Uterus (tissue), 4 donors: ENCODE measurements around the gene RRP36. TPM values are rescaled to one million over a fixed set of nuclear protein-coding genes. Genes with fewer than 3 reads are reported as not detected.
A peak's percentile ranks its signal among the peaks of the same experiment; 100 is the strongest.

ENCODE experiments used
- DNase-seq, 2 donors: peaks; one replicate each; pipeline ENCODE4 v3.0.0-alpha.2; 2019 to 2020
- H3K27ac ChIP-seq, 2 donors: fragments of 200-600 bp; sonication (generic); 1 replicate in 1 of 2; 2 replicates in 1 of 2; pipeline ENCODE4 v1.5.1; 2016 to 2018
- H3K27me3 ChIP-seq, 2 donors: fragments of 200-600 bp; sonication (generic); one replicate each; pipeline ENCODE4 v1.5.1; 2018 to 2019; ENCODE audit warnings: control low read depth in 1 of 2
- H3K36me3 ChIP-seq, 2 donors: fragments of 200-600 bp; sonication (generic); one replicate each; pipeline ENCODE4 v1.5.1; 2019; ENCODE audit warnings: control low read depth in 1 of 2
- H3K4me1 ChIP-seq, 2 donors: fragments of 200-600 bp; sonication (generic); one replicate each; pipeline ENCODE4 v1.5.1; 2018 to 2019; ENCODE audit warnings: control low read depth in 1 of 2
- H3K4me3 ChIP-seq, 2 donors: fragments of 200-600 bp; sonication (generic); 1 replicate in 1 of 2; 2 replicates in 1 of 2; pipeline ENCODE4 v1.5.1; 2018 to 2019; ENCODE audit warnings: mild to moderate bottlenecking in 1 of 2
- H3K9me3 ChIP-seq, 2 donors: fragments of 200-600 bp; sonication (generic); one replicate each; pipeline ENCODE4 v1.5.1; 2019; ENCODE audit warnings: control low read depth in 1 of 2
- CTCF ChIP-seq, 4 experiments: fragments of 200-600 bp in 2 of 4; fragments of 450-650 bp in 2 of 4; sonication (generic) in 2 of 4; IDR thresholded peaks; one replicate each; pipeline ENCODE4 v1.5.1; 2016 to 2019; ENCODE audit warnings: antibody characterized with exemption in 4 of 4, mild to moderate bottlenecking in 2 of 4, moderate library complexity in 1 of 4
- POLR2A ChIP-seq, 2 donors: fragments of 450-650 bp; IDR thresholded peaks; one replicate each; pipeline ENCODE4 v1.6.1; 2016; ENCODE audit warnings: antibody characterized with exemption in 2 of 2, mild to moderate bottlenecking in 1 of 2, moderate library complexity in 1 of 2
- intact Hi-C: fragments of 100-400 bp; cut with DNase I; formaldehyde crosslinking; loops from one replicate; pipeline ENCODE4 v1.15.1; 2023; ENCODE audit warnings: low total_unique reads
- total RNA-seq, 4 donors: library from RNA; depleted of rRNA in 3 of 4; stranded (reverse); fragments of >200 nt in 3 of 4; gene quantifications; one replicate each; pipeline versions ENCODE4 v1.1.0 to v1.2.4, GENCODE V29; 2014 to 2023
- donor health status: DM: yes; HTN: yes; CAD: no.

Gene RRP36
- total RNA-seq, 4 donors from 2014 or later, result 30.5 to 57.2 (median 45.9) TPM

GRCh38 chr6:43077981-43078511 lies 56.6 kb downstream of the RRP36 start:
- Histone ChIP-seq H3K27ac (peak overlapping the region; percentile 85 to 94), H3K4me1 (peaks cover 0 to 4% of the 10 kb centered on the region in 2 donors), H3K9me3 (no peaks in the 10 kb centered on the region), H3K36me3 (no peaks in the 10 kb centered on the region), H3K27me3 (no peaks in the 10 kb centered on the region), H3K4me3 (peak overlapping the region in 1 of 2 donors; percentile 80)
- TF ChIP-seq CTCF (IDR thresholded peaks at IDR 0.05) (no peak), POLR2A (IDR thresholded peaks at IDR 0.05) (no peak)
- intact Hi-C loops, result loop anchor here (10.0 kb wide), 1 partner anchor 47 kb away; no protein-coding TSS in a partner anchor
- peak; percentile 55 to 58 for DNase-seq

DNA sequence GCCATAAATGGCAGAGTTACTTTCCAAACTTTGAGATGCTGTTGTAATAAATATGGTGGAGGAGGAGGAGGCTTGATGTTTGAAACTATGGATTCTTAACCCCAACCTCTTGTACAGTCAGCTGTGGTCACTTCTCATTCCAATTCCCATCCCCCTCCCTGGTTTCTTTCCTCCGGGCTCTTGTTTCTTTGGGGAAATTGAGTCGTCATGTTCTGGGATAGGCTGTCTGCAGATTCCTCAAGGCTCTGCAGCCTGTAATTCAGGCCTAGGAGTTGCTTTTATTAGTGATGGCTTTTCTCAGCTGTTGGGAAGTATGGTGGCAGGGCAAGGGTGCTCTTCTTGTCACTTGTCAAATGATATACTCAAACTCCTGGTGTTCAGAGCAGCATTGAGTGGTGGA lies 57.3 kb downstream of the RRP36 start:
- TF ChIP-seq POLR2A (IDR thresholded peaks at IDR 0.05) (no peak), CTCF (IDR thresholded peaks at IDR 0.05) (no peak)
- H3K9me3 ChIP-seq, result no peaks in the 10 kb centered on the region
- no peaks in the 10 kb centered on the region for H3K27me3 ChIP-seq
- peaks cover 0 to 4% of the 10 kb centered on the region in 2 donors for H3K4me1 ChIP-seq
- no peak for DNase-seq
- H3K27ac ChIP-seq, result peak overlapping the region; percentile 85 to 94
- H3K4me3 ChIP-seq, result no peak overlapping the region
- no peaks in the 10 kb centered on the region for H3K36me3 ChIP-seq
- intact Hi-C loops, result loop anchor here (10.0 kb wide), 1 partner anchor 46 kb away; no protein-coding TSS in a partner anchor

Other genes starting within 250 kb of the RRP36 start
- gene BICRAL, start 239.6 kb upstream of the RRP36 start, total RNA-seq, result 10 to 100 TPM in 3 of 4 donors, 1 to 10 TPM in 1; 7.4 to 35.3 (median 18.2) TPM
- gene RPL7L1, start 142.0 kb upstream of the RRP36 start, total RNA-seq, result 100 to 1,000 TPM in 1 of 4 donors, 10 to 100 TPM in 3; 62.9 to 123 (median 82.1) TPM
- gene PTCRA, start 105.6 kb upstream of the RRP36 start, total RNA-seq, result 1 to 10 TPM in 1 of 4 donors, not detected in 3; 2.0 TPM
- gene CNPY3, start 92.1 kb upstream of the RRP36 start, total RNA-seq, result 100 to 1,000 TPM in 1 of 4 donors, 10 to 100 TPM in 3; 23.2 to 130 (median 39.1) TPM
- gene GNMT, start 60.9 kb upstream of the RRP36 start, total RNA-seq, result 1 to 10 TPM in 1 of 4 donors, not detected in 3; 1.7 TPM
- 10 to 100 TPM; 19.2 to 38.2 (median 23.1) TPM for gene PEX6, start 42.4 kb upstream of the RRP36 start, total RNA-seq
- gene PPP2R5D, start 37.1 kb upstream of the RRP36 start, total RNA-seq, result 10 to 100 TPM; 28.7 to 43.8 (median 36.4) TPM
- gene MEA1, start 7.7 kb upstream of the RRP36 start, total RNA-seq, result 10 to 100 TPM; 39.1 to 81.7 (median 43.2) TPM
- gene KLHDC3, start 7.4 kb upstream of the RRP36 start, total RNA-seq, result 100 to 1,000 TPM in 1 of 4 donors, 10 to 100 TPM in 3; 19.7 to 152 (median 56.8) TPM
- gene CUL7, start 32.2 kb downstream of the RRP36 start, total RNA-seq, result 10 to 100 TPM in 2 of 4 donors, 1 to 10 TPM in 2; 6.4 to 65.1 (median 18.9) TPM
- gene MRPL2, start 37.8 kb downstream of the RRP36 start, total RNA-seq, result 10 to 100 TPM; 14.4 to 44.4 (median 16.1) TPM
- 10 to 100 TPM in 3 of 4 donors, 1 to 10 TPM in 1; 2.8 to 30.6 (median 27.2) TPM for gene KLC4, start 38.0 kb downstream of the RRP36 start, total RNA-seq
- 100 to 1,000 TPM in 3 of 4 donors, 10 to 100 TPM in 1; 53.8 to 247 (median 153) TPM for gene PTK7, start 54.7 kb downstream of the RRP36 start, total RNA-seq
- 100 to 1,000 TPM in 1 of 4 donors, 10 to 100 TPM in 3; 18.2 to 109 (median 36.9) TPM for gene SRF, start 149.6 kb downstream of the RRP36 start, total RNA-seq
- 10 to 100 TPM; 31.0 to 52.6 (median 38.8) TPM for gene CUL9, start 160.6 kb downstream of the RRP36 start, total RNA-seq
- gene DNPH1, start 207.9 kb downstream of the RRP36 start, total RNA-seq, result 10 to 100 TPM; 23.4 to 68.4 (median 33.2) TPM
- gene TTBK1, start 221.9 kb downstream of the RRP36 start, total RNA-seq, result under 1 TPM in 2 of 4 donors, not detected in 2; 0.06 to 0.14 TPM